GM10266 (cell line): ENCODE data around the gene RNF4.

Experiments
- DNase-seq: peaks from one replicate; pipeline ENCODE4 v3.0.0; 2012; ENCODE audit errors: extremely low spot score
- CTCF ChIP-seq: IDR thresholded peaks from 2 replicates; pipeline ENCODE4 v1.5.1; 2012; ENCODE audit warnings: mild to moderate bottlenecking, low read depth; ENCODE audit not compliant: control insufficient read depth, insufficient read depth; ENCODE audit errors: missing control alignments

RNF4 gene

GRCh38 chr4:2478229-2478628 is 9.3 kb downstream of the RNF4 start:
- DNase-seq: no peak
- TF ChIP-seq CTCF: no peak

GRCh38 chr4:2480649-2481048 is 11.7 kb downstream of the RNF4 start:
- DNase-seq: no peak
- no peak for TF ChIP-seq CTCF

GRCh38 chr4:2482192-2482591 is 13.3 kb downstream of the RNF4 start:
- no peak for DNase-seq
- no peak for TF ChIP-seq CTCF

GRCh38 chr4:2482693-2483092 is 13.8 kb downstream of the RNF4 start:
- peak; percentile 52 for DNase-seq
- no peak for TF ChIP-seq CTCF

GRCh38 chr4:2483237-2483636 is 14.3 kb downstream of the RNF4 start:
- no peak for TF ChIP-seq CTCF
- DNase-seq: no peak

- no peak for DNase-seq
- TF ChIP-seq CTCF: no peak
Measured at GRCh38 chr4:2484185-2484584, 15.3 kb downstream of the RNF4 start.

GRCh38 chr4:2484993-2485392 is 16.1 kb downstream of the RNF4 start:
- no peak for TF ChIP-seq CTCF
- DNase-seq: peak; percentile 62
